Thymus (tissue), 11 donors: ENCODE measurements around the gene MRNIP. TPM values are rescaled to one million over a fixed set of nuclear protein-coding genes. Genes with fewer than 3 reads are reported as not detected.
A peak's percentile ranks its signal among the peaks of the same experiment; 100 is the strongest.
"Not testable (repeated sequence)": the region's sequence is repeated elsewhere in the genome, so short reads cannot be mapped to it uniquely, and the experiment has no call there.

Experiments used
- DNase-seq, 9 donors: peaks; one replicate each; pipeline ENCODE4 v3.0.0-alpha.2; 2013; ENCODE audit warnings: low spot score in 9 of 9, low read depth in 6 of 9, missing footprints in 1 of 9
- H3K27ac ChIP-seq, 2 donors: one replicate each; pipeline ENCODE4 v1.5.1; 2013; ENCODE audit warnings: control low read depth in 1 of 2, low read depth in 1 of 2, low read length in 1 of 2, mild to moderate bottlenecking in 1 of 2, moderate library complexity in 1 of 2
- H3K27me3 ChIP-seq, 2 donors: one replicate each; pipeline ENCODE4 v1.5.1; 2013; ENCODE audit warnings: low read length in 1 of 2; ENCODE audit not compliant: control insufficient read depth in 2 of 2, insufficient read depth in 1 of 2
- H3K36me3 ChIP-seq, 2 donors: one replicate each; pipeline ENCODE4 v1.5.1; 2013; ENCODE audit warnings: low read length in 1 of 2, mild to moderate bottlenecking in 1 of 2, moderate library complexity in 1 of 2; ENCODE audit not compliant: control insufficient read depth in 2 of 2, insufficient read depth in 2 of 2
- H3K4me1 ChIP-seq, 2 donors: one replicate each; pipeline ENCODE4 v1.5.1; 2013; ENCODE audit warnings: low read length in 2 of 2; ENCODE audit not compliant: control insufficient read depth in 2 of 2, insufficient read depth in 2 of 2
- H3K4me3 ChIP-seq, 2 donors: one replicate each; pipeline ENCODE4 v1.5.1; 2013; ENCODE audit warnings: low read length in 2 of 2, control low read depth in 1 of 2, mild to moderate bottlenecking in 1 of 2
- H3K9me3 ChIP-seq, 2 donors: one replicate each; pipeline ENCODE4 v1.5.1; 2013; ENCODE audit warnings: low read length in 1 of 2, mild to moderate bottlenecking in 1 of 2; ENCODE audit not compliant: control insufficient read depth in 2 of 2, insufficient read depth in 1 of 2
- WGBS: extraction: QIAGEN DNeasy Blood & Tissue Kit; methylation state at CpG from one replicate; pipeline ENCODE4 v1.1.7; 2013; 5-methylcytosine and 5-hydroxymethylcytosine counted together
- polyA plus RNA-seq: library from polyadenylated mRNA; stranded (reverse); fragments of 200-250 nt; gene quantifications from one replicate; pipeline ENCODE4 v1.2.3, GENCODE V29; 2013
- total RNA-seq: library from RNA; stranded (reverse); fragments of 120-200 nt; gene quantifications from one replicate; pipeline ENCODE4 v1.2.4, GENCODE V29; 2013
- donor health status: healthy.

The MRNIP gene
- total and polyA plus RNA-seq, 2 donors = 10.2 to 43.9 TPM

DNA sequence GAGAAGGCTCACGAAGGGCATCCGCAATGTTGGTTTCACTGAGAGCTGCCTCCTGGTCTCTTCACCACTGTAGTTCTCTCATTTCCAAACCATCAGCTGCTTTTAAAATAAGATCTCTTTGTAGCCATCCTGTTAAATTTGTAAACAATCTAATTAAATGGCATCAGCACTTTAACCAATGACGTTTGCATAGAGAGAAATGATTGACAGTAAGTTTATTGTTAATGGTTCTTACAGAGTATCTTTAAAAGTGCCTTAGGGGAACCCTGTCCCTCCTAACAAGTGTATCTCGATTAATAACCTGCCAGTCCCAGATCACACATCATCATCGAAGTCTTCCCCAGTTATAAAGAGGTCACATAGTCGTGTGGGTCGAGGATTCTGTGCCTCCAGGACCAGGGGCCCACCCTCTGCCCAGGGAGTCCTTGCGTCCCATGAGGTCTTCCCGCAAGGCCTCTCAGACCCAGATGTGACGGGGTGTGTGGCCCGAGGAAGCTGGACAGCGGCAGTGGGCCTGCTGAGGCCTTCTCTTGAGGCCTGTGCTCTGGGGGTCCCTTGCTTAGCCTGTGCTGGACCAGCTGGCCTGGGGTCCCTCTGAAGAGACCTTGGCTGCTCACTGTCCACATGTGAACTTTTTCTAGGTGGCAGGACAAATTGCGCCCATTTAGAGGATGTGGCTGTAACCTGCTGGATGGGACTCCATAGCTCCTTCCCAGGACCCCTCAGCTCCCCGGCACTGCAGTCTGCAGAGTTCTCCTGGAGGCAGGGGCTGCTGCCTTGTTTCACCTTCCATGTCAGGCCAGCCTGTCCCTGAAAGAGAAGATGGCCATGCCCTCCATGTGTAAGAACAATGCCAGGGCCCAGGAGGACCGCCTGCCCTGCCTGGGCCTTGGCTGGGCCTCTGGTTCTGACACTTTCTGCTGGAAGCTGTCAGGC lies 21.3 kb downstream of the MRNIP start:
- no peak overlapping the region for H3K4me3 ChIP-seq
- no peak for DNase-seq
- H3K27ac ChIP-seq = peak overlapping the region in 1 of 2 donors; percentile 11
- H3K9me3 ChIP-seq = no peaks in the 10 kb centered on the region
- no peaks in the 10 kb centered on the region for H3K27me3 ChIP-seq
- H3K4me1 ChIP-seq = peaks cover 0 to 5% of the 10 kb centered on the region in 2 donors
- WGBS = 94% methylated on average over 15 of the region's 15 CpGs
- H3K36me3 ChIP-seq = peaks cover 51 to 54% of the 10 kb centered on the region in 2 donors

DNA sequence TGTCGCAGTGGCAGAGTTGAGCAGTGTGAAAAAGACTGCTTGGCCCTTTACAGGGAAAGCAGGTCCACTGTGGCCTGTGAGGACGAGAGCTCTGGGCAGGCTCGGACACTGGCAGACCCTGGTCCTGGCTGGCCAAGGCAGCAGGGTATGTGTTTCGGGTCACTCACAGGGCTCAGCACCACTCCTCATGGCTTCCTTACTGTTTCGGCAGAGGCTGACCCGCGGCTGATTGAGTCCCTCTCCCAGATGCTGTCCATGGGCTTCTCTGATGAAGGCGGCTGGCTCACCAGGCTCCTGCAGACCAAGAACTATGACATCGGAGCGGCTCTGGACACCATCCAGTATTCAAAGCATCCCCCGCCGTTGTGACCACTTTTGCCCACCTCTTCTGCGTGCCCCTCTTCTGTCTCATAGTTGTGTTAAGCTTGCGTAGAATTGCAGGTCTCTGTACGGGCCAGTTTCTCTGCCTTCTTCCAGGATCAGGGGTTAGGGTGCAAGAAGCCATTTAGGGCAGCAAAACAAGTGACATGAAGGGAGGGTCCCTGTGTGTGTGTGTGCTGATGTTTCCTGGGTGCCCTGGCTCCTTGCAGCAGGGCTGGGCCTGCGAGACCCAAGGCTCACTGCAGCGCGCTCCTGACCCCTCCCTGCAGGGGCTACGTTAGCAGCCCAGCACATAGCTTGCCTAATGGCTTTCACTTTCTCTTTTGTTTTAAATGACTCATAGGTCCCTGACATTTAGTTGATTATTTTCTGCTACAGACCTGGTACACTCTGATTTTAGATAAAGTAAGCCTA lies 22.2 kb downstream of the MRNIP start:
- 90% methylated on average over 19 of the region's 19 CpGs for WGBS
- H3K4me1 ChIP-seq = peaks cover 0 to 5% of the 10 kb centered on the region in 2 donors
- H3K27me3 ChIP-seq = no peaks in the 10 kb centered on the region
- no peak overlapping the region for H3K4me3 ChIP-seq
- H3K36me3 ChIP-seq = peaks cover 58 to 60% of the 10 kb centered on the region in 2 donors
- H3K9me3 ChIP-seq = no peaks in the 10 kb centered on the region
- H3K27ac ChIP-seq = peak overlapping the region in 1 of 2 donors; percentile 43
- DNase-seq = peak in 2 of 9 donors; percentile 32 to 51

DNA sequence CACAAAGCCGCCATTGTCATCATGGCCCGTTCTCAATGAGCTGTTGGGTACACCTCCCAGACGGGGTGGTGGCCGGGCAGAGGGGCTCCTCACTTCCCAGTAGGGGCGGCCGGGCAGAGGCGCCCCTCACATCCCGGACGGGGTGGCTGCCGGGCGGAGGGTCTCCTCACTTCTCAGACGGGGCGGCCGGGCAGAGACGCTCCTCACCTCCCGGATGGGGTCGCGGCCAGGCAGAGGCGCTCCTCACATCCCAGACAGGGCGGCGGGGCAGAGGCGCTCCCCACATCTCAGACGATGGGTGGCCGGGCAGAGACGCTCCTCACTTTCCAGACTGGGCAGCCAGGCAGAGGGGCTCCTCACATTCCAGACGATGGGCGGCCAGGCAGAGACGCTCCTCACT lies 23.7 kb downstream of the MRNIP start:
- WGBS = 94% methylated on average over 22 of the region's 28 CpGs
- not testable (repeated sequence) for H3K4me1 ChIP-seq, H3K9me3 ChIP-seq, H3K4me3 ChIP-seq, H3K27ac ChIP-seq, DNase-seq, H3K27me3 ChIP-seq
- H3K36me3 ChIP-seq = peaks cover 65 to 66% of the 10 kb centered on the region in 2 donors

DNA sequence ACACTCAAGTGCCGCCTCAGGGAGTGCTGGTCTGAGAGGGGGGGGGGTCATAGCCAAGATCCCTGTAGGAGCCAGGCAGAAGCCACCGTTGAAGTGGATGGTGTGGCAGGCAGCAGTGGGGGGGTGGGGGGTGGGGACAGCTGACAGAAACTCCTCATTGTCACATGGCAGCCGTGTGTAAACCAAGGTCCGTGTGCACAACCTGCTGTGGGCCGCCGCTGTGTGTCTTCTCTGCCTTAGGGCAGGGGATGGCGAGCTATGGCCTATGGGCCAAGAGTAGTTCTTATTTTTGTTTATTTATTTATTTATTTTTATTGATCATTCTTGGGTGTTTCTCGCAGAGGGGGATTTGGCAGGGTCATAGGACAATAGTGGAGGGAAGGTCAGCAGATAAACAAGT lies 24.5 kb downstream of the MRNIP start:
- 93% methylated on average over 8 of the region's 8 CpGs for WGBS

GRCh38 chr5:179833709-179834070 lies 24.9 kb downstream of the MRNIP start:
- H3K27ac ChIP-seq = no peak overlapping the region
- 98% methylated on average over 3 of the region's 3 CpGs for WGBS
- H3K4me3 ChIP-seq = no peak overlapping the region
- H3K27me3 ChIP-seq = no peaks in the 10 kb centered on the region
- H3K36me3 ChIP-seq = peaks cover 67 to 70% of the 10 kb centered on the region in 2 donors
- DNase-seq = no peak
- peaks cover 0 to 8% of the 10 kb centered on the region in 2 donors for H3K4me1 ChIP-seq
- peaks cover 1 to 9% of the 10 kb centered on the region in 2 donors for H3K9me3 ChIP-seq

More for the DNA sequence above, 24.5 kb downstream of the MRNIP start:
- Histone ChIP-seq H3K4me3 (no peak overlapping the region), H3K27me3 (no peaks in the 10 kb centered on the region), H3K27ac (no peak overlapping the region), H3K36me3 (peaks cover 65 to 67% of the 10 kb centered on the region in 2 donors), H3K9me3 (peaks cover 1 to 9% of the 10 kb centered on the region in 2 donors), H3K4me1 (peaks cover 0 to 5% of the 10 kb centered on the region in 2 donors)
- DNase-seq = no peak

- no peak overlapping the region for H3K27ac ChIP-seq
- H3K36me3 ChIP-seq = peaks cover 66 to 67% of the 10 kb centered on the region in 2 donors
- no peaks in the 10 kb centered on the region for H3K27me3 ChIP-seq
- 95% methylated on average over 23 of the region's 23 CpGs for WGBS
- DNase-seq = no peak
- no peak overlapping the region for H3K4me3 ChIP-seq
- H3K9me3 ChIP-seq = peaks cover 1 to 9% of the 10 kb centered on the region in 2 donors
- H3K4me1 ChIP-seq = peaks cover 0 to 8% of the 10 kb centered on the region in 2 donors
Observed at GRCh38 chr5:179833056-179833708, 25.4 kb downstream of the MRNIP start.

- DNase-seq = no peak
- H3K4me1 ChIP-seq = peaks cover 0 to 17% of the 10 kb centered on the region in 2 donors
- peaks cover 57 to 61% of the 10 kb centered on the region in 2 donors for H3K36me3 ChIP-seq
- H3K27me3 ChIP-seq = no peaks in the 10 kb centered on the region
- H3K27ac ChIP-seq = no peak overlapping the region
- 98% methylated on average over 20 of the region's 20 CpGs for WGBS
- no peak overlapping the region for H3K4me3 ChIP-seq
- peaks cover 1 to 9% of the 10 kb centered on the region in 2 donors for H3K9me3 ChIP-seq
Observed at GRCh38 chr5:179832039-179832745, 26.4 kb downstream of the MRNIP start.

- DNase-seq = no peak
- no peak overlapping the region for H3K27ac ChIP-seq
- WGBS = 99% methylated on average over 7 of the region's 7 CpGs
- no peaks in the 10 kb centered on the region for H3K27me3 ChIP-seq
- no peak overlapping the region for H3K4me3 ChIP-seq
- H3K4me1 ChIP-seq = peaks cover 0 to 15% of the 10 kb centered on the region in 2 donors
- peaks cover 54% of the 10 kb centered on the region in 2 donors for H3K36me3 ChIP-seq
- H3K9me3 ChIP-seq = peaks cover 1 to 9% of the 10 kb centered on the region in 2 donors
Observed at GRCh38 chr5:179830818-179831468, 27.7 kb downstream of the MRNIP start.
